Gastrocnemius medialis (tissue), 4 donors: ENCODE measurements around the gene C5AR1. TPM values are rescaled to one million over a fixed set of nuclear protein-coding genes. Genes with fewer than 3 reads are reported as not detected.

Source experiments
- ATAC-seq, 2 donors: fragments of 150-250 bp; one replicate each; pipeline ENCODE4 v1.9.1; 2016
- DNase-seq, 2 donors: peaks; one replicate each; pipeline ENCODE4 v3.0.0-alpha.2; 2019
- H3K27ac ChIP-seq, 4 donors: fragments of 200-600 bp; sonication (generic); 1 replicate in 1 of 4; 2 replicates in 3 of 4; pipeline ENCODE4 v1.5.1; 2016 to 2018; ENCODE audit warnings: mild to moderate bottlenecking in 2 of 4, moderate library complexity in 1 of 4
- H3K27me3 ChIP-seq, 3 donors: fragments of 200-600 bp; sonication (generic) in 2 of 3; 1 replicate in 1 of 3; 2 replicates in 2 of 3; pipeline versions ENCODE4 v1.5.1 to v1.6.0; 2016 to 2019; ENCODE audit warnings: mild to moderate bottlenecking in 1 of 3, moderate library complexity in 1 of 3
- H3K36me3 ChIP-seq, 2 donors: fragments of 200-600 bp; sonication (generic) in 1 of 2; one replicate each; pipeline ENCODE4 v1.5.1; 2017 to 2018
- H3K4me1 ChIP-seq, 2 donors: fragments of 200-600 bp; sonication (generic) in 1 of 2; one replicate each; pipeline ENCODE4 v1.5.1; 2016 to 2017; ENCODE audit warnings: mild to moderate bottlenecking in 2 of 2
- H3K4me3 ChIP-seq, 4 donors: fragments of 200-600 bp; sonication (generic) in 3 of 4; 1 replicate in 1 of 4; 2 replicates in 3 of 4; pipeline ENCODE4 v1.5.1; 2016 to 2019; ENCODE audit warnings: mild to moderate bottlenecking in 2 of 4
- H3K9me3 ChIP-seq, 3 donors: fragments of 200-600 bp; sonication (generic) in 2 of 3; 1 replicate in 1 of 3; 2 replicates in 2 of 3; pipeline ENCODE4 v1.5.1; 2016 to 2019
- CTCF ChIP-seq, 5 experiments: fragments of 450-650 bp in 3 of 5; fragments of 200-600 bp in 2 of 5; sonication (generic) in 2 of 5; IDR thresholded peaks in 4 of 5; conservative IDR thresholded peaks in 1 of 5; 1 replicate in 4 of 5; 2 replicates in 1 of 5; pipeline ENCODE4 v1.5.1; 2016 to 2019; ENCODE audit warnings: antibody characterized with exemption in 5 of 5, mild to moderate bottlenecking in 3 of 5, moderate library complexity in 3 of 5
- POLR2A ChIP-seq, 2 donors: fragments of 450-650 bp; IDR thresholded peaks; one replicate each; pipeline ENCODE4 v1.6.1; 2017; ENCODE audit warnings: antibody characterized with exemption in 2 of 2, mild to moderate bottlenecking in 2 of 2, moderate library complexity in 2 of 2
- in situ Hi-C, 4 donors: fragments of 200-750 bp; cut with MboI; loops; one replicate each; pipeline versions ENCODE4 v1.15.0 to v1.8.0; 2017; ENCODE audit warnings: low sequenced_read_pairs in 4 of 4
- intact Hi-C: fragments of 100-400 bp; cut with DNase I; formaldehyde crosslinking; loops from one replicate; pipeline ENCODE4 v1.15.1; 2023; ENCODE audit warnings: low total_unique reads
- total RNA-seq, 4 donors: library from RNA; depleted of rRNA; stranded (reverse); fragments of >200 nt; gene quantifications; one replicate each; pipeline versions ENCODE4 v1.1.0 to v1.2.3, GENCODE V29; 2016

C5AR1 gene
- total RNA-seq, 4 donors from 2014 or later = 0.27 to 3.7 (median 2.1) TPM

GRCh38 chr19:47267350-47267759 lies 42.3 kb upstream of the C5AR1 start:
- intact Hi-C loops = no loop called here
- DNase-seq = peak in 1 of 2 donors; percentile 72

GRCh38 chr19:47268028-47268427 lies 41.6 kb upstream of the C5AR1 start:
- intact Hi-C loops = no loop called here
- TF ChIP-seq CTCF (IDR thresholded peaks at IDR 0.05 in 4 of 5, conservative IDR thresholded peaks at IDR 0.05 in 1 of 5) (no peak), POLR2A (IDR thresholded peaks at IDR 0.05) (no peak)
- Histone ChIP-seq H3K27ac (peak overlapping the region in 2 of 4 donors; percentile 55 to 67), H3K27me3 (no peaks in the 10 kb centered on the region), H3K4me1 (peaks cover 6 to 17% of the 10 kb centered on the region in 2 donors), H3K9me3 (no peaks in the 10 kb centered on the region), H3K36me3 (peaks cover 0 to 66% of the 10 kb centered on the region in 2 donors), H3K4me3 (no peak overlapping the region)
- in situ Hi-C loops = no loop called here
- DNase-seq (no peak), ATAC-seq (no peak)

More at GRCh38 chr19:47267350-47267759, 42.3 kb upstream of the C5AR1 start:
- Histone ChIP-seq H3K36me3 (peaks cover 0 to 66% of the 10 kb centered on the region in 2 donors), H3K27me3 (no peaks in the 10 kb centered on the region), H3K27ac (peak overlapping the region; percentile 9 to 67 (median 56)), H3K4me3 (no peak overlapping the region), H3K4me1 (peaks cover 6 to 12% of the 10 kb centered on the region in 2 donors), H3K9me3 (no peaks in the 10 kb centered on the region)
- TF ChIP-seq POLR2A (IDR thresholded peaks at IDR 0.05) (no peak), CTCF (IDR thresholded peaks at IDR 0.05 in 4 of 5, conservative IDR thresholded peaks at IDR 0.05 in 1 of 5) (no peak)
- in situ Hi-C loops = no loop called here
- peak; percentile 77 to 90 for ATAC-seq

- TF ChIP-seq POLR2A (IDR thresholded peaks at IDR 0.05) (no peak), CTCF (IDR thresholded peaks at IDR 0.05 in 4 of 5, conservative IDR thresholded peaks at IDR 0.05 in 1 of 5) (no peak)
- Histone ChIP-seq H3K27ac (no peak overlapping the region), H3K36me3 (peaks cover 0 to 53% of the 10 kb centered on the region in 2 donors), H3K4me3 (no peak overlapping the region), H3K27me3 (no peaks in the 10 kb centered on the region), H3K4me1 (peaks cover 6 to 26% of the 10 kb centered on the region in 2 donors), H3K9me3 (no peaks in the 10 kb centered on the region)
- in situ Hi-C loops = no loop called here
- ATAC-seq = no peak
- intact Hi-C loops = no loop called here
- no peak for DNase-seq
These were observed 40.1 kb upstream of the C5AR1 start for GRCh38 chr19:47269596-47269995.

- H3K9me3 ChIP-seq = no peaks in the 10 kb centered on the region
- in situ Hi-C loops = no loop called here
These were observed 39.3 kb upstream of the C5AR1 start for GRCh38 chr19:47270408-47270807.

GRCh38 chr19:47271949-47272348 lies 37.7 kb upstream of the C5AR1 start:
- in situ Hi-C loops (no loop called here), intact Hi-C loops (loop anchor here (10.0 kb wide), 2 partner anchors 243 to 423 kb away; partner anchors contain the start of gene NAPA)
- peak overlapping the region in 1 of 4 donors; percentile 90 for H3K27ac ChIP-seq
- no peaks in the 10 kb centered on the region for H3K9me3 ChIP-seq
- DNase-seq (no peak), ATAC-seq (no peak)
- H3K4me3 ChIP-seq = no peak overlapping the region
- TF ChIP-seq POLR2A (IDR thresholded peaks at IDR 0.05) (no peak), CTCF (IDR thresholded peaks at IDR 0.05 in 4 of 5, conservative IDR thresholded peaks at IDR 0.05 in 1 of 5) (no peak)
- peaks cover 13 to 38% of the 10 kb centered on the region in 2 donors for H3K4me1 ChIP-seq
- H3K27me3 ChIP-seq = no peaks in the 10 kb centered on the region
- peaks cover 0 to 32% of the 10 kb centered on the region in 2 donors for H3K36me3 ChIP-seq

More at GRCh38 chr19:47270408-47270807, 39.3 kb upstream of the C5AR1 start:
- Histone ChIP-seq H3K4me3 (no peak overlapping the region), H3K27ac (no peak overlapping the region), H3K4me1 (peaks cover 10 to 30% of the 10 kb centered on the region in 2 donors), H3K27me3 (no peaks in the 10 kb centered on the region), H3K36me3 (peaks cover 0 to 45% of the 10 kb centered on the region in 2 donors)
- no peak for TF ChIP-seq POLR2A (IDR thresholded peaks at IDR 0.05)
- ATAC-seq (no peak), DNase-seq (no peak)
- intact Hi-C loops = loop anchor here (10.0 kb wide), 2 partner anchors 244 to 424 kb away; partner anchors contain the start of gene NAPA
